Astrocyte (in vitro differentiated cells and primary cell): ENCODE data around the gene APBB2. TPM values are rescaled to one million over a fixed set of nuclear protein-coding genes. Genes with fewer than 3 reads are reported as not detected.

Experiments used
- DNase-seq: peaks from one replicate; pipeline ENCODE4 v3.0.0-alpha.2; 2010; ENCODE audit warnings: low read depth
- FAIRE-seq: peaks from 2 replicates; lab custom pipeline; 2011; peaks lifted over from hg19 to GRCh38; lab: Jason Lieb, UNC
- H2AFZ ChIP-seq: 2 replicates; pipeline ENCODE4 v1.6.0; 2012; ENCODE audit warnings: low read depth, low read length, inconsistent platforms
- H3K27ac ChIP-seq: 2 replicates; pipeline ENCODE4 v1.5.1; 2011; ENCODE audit warnings: low read depth, low read length, inconsistent platforms
- H3K27me3 ChIP-seq: 2 replicates; pipeline ENCODE4 v1.6.0; 2011; ENCODE audit warnings: low read length, inconsistent platforms; ENCODE audit not compliant: insufficient read depth
- H3K36me3 ChIP-seq: 2 replicates; pipeline ENCODE4 v1.5.1; 2011; ENCODE audit warnings: low read length, inconsistent platforms; ENCODE audit not compliant: insufficient read depth
- H3K4me1 ChIP-seq: 2 replicates; pipeline ENCODE4 v1.5.1; 2011; ENCODE audit warnings: low read length, inconsistent platforms; ENCODE audit not compliant: insufficient read depth
- H3K4me2 ChIP-seq: 2 replicates; pipeline ENCODE4 v1.6.0; 2012; ENCODE audit warnings: low read length, inconsistent platforms
- H3K4me3 ChIP-seq: 2 replicates; pipeline ENCODE4 v1.5.1; 2011; ENCODE audit warnings: low read depth, mild to moderate bottlenecking, low read length, inconsistent platforms; ENCODE audit not compliant: insufficient read depth
- H3K79me2 ChIP-seq: 2 replicates; pipeline ENCODE4 v1.6.0; 2012; ENCODE audit warnings: mild to moderate bottlenecking, low read length, inconsistent platforms; ENCODE audit not compliant: insufficient read depth
- H3K9ac ChIP-seq: 2 replicates; pipeline ENCODE4 v1.6.0; 2012; ENCODE audit warnings: mild to moderate bottlenecking, low read length, inconsistent platforms
- H3K9me3 ChIP-seq: 2 replicates; pipeline ENCODE4 v1.5.1; 2012; ENCODE audit warnings: low read depth, mild to moderate bottlenecking, low read length, inconsistent platforms; ENCODE audit not compliant: insufficient read depth
- H4K20me1 ChIP-seq: 2 replicates; pipeline ENCODE4 v1.6.0; 2012; ENCODE audit warnings: low read length, inconsistent platforms; ENCODE audit not compliant: insufficient read depth
- H3K27ac Mint-ChIP-seq: one replicate; pipeline ENCODE4 v1.8.0; 2021; ENCODE audit warnings: mild to moderate bottlenecking, mixed read lengths; ENCODE audit not compliant: unreplicated experiment
- H3K27me3 Mint-ChIP-seq: one replicate; pipeline ENCODE4 v1.8.0; 2021; ENCODE audit warnings: low read depth, mixed read lengths; ENCODE audit not compliant: unreplicated experiment
- H3K36me3 Mint-ChIP-seq: one replicate; pipeline ENCODE4 v1.8.0; 2021; ENCODE audit warnings: low read depth, mixed read lengths; ENCODE audit not compliant: unreplicated experiment
- H3K4me1 Mint-ChIP-seq: one replicate; pipeline ENCODE4 v1.8.0; 2021; ENCODE audit warnings: low read depth, mixed read lengths; ENCODE audit not compliant: unreplicated experiment
- H3K4me3 Mint-ChIP-seq: one replicate; pipeline ENCODE4 v1.8.0; 2021; ENCODE audit warnings: mild to moderate bottlenecking, moderate library complexity, mixed read lengths; ENCODE audit not compliant: unreplicated experiment
- H3K9me3 Mint-ChIP-seq: one replicate; pipeline ENCODE4 v1.8.0; 2021; ENCODE audit warnings: mild to moderate bottlenecking, mixed read lengths; ENCODE audit not compliant: unreplicated experiment
- CTCF ChIP-seq: IDR thresholded peaks from 2 replicates; pipeline ENCODE4 v1.5.1; 2011; ENCODE audit warnings: low read depth, mild to moderate bottlenecking, inconsistent platforms, low read length, moderate library complexity; ENCODE audit not compliant: insufficient read depth
- EZH2 ChIP-seq: IDR thresholded peaks from 2 replicates; pipeline ENCODE4 v1.6.1; 2012; ENCODE audit warnings: mild to moderate bottlenecking, low read length, inconsistent platforms; ENCODE audit not compliant: insufficient read depth
- total RNA-seq: library from RNA; stranded (reverse); gene quantifications from 2 replicates; pipeline ENCODE4 v1.2.1, GENCODE V29; 2021

APBB2 gene
- total RNA-seq, 1 donor from 2014 or later, result 173 TPM

GRCh38 chr4:41189666-41190065 is 24.7 kb downstream of the APBB2 start:
- Histone ChIP-seq H3K4me3 (no peak overlapping the region), H3K27ac (no peak overlapping the region), H3K27me3 (no peaks in the 10 kb centered on the region), H3K4me2 (no peak overlapping the region), H3K79me2 (peaks cover 100% of the 10 kb centered on the region), H3K36me3 (no peaks in the 10 kb centered on the region), H3K4me1 (peaks cover 9% of the 10 kb centered on the region), H2AFZ (no peak overlapping the region), H4K20me1 (peaks cover 84% of the 10 kb centered on the region), H3K9ac (no peak overlapping the region), H3K9me3 (no peaks in the 10 kb centered on the region)
- Mint-ChIP-seq H3K27ac (peak overlapping the region; percentile 83), H3K4me1 (peaks cover 81% of the 10 kb centered on the region), H3K36me3 (peaks cover 13% of the 10 kb centered on the region), H3K9me3 (no peaks in the 10 kb centered on the region), H3K4me3 (peak overlapping the region; percentile 57), H3K27me3 (no peaks in the 10 kb centered on the region)
- no peak for DNase-seq
- TF ChIP-seq CTCF (no peak), EZH2 (no peak)
- FAIRE-seq, result no peak

- H3K27me3 ChIP-seq, result no peaks in the 10 kb centered on the region
- no peak overlapping the region for H3K27ac Mint-ChIP-seq
- H3K4me1 Mint-ChIP-seq, result peaks cover 86% of the 10 kb centered on the region
- peaks cover 100% of the 10 kb centered on the region for H3K79me2 ChIP-seq
- no peak overlapping the region for H3K4me2 ChIP-seq
- H3K9me3 ChIP-seq, result no peaks in the 10 kb centered on the region
- no peak for DNase-seq
- H3K9ac ChIP-seq, result no peak overlapping the region
- no peak for FAIRE-seq
- no peak overlapping the region for H3K4me3 ChIP-seq
- H3K4me3 Mint-ChIP-seq, result peak overlapping the region; percentile 34
- TF ChIP-seq EZH2, result no peak
- TF ChIP-seq CTCF, result no peak
- H3K27ac ChIP-seq, result no peak overlapping the region
- peaks cover 90% of the 10 kb centered on the region for H4K20me1 ChIP-seq
- peaks cover 15% of the 10 kb centered on the region for H3K36me3 Mint-ChIP-seq
- no peak overlapping the region for H2AFZ ChIP-seq
- no peaks in the 10 kb centered on the region for H3K27me3 Mint-ChIP-seq
- H3K9me3 Mint-ChIP-seq, result peaks cover 2% of the 10 kb centered on the region
- H3K36me3 ChIP-seq, result no peaks in the 10 kb centered on the region
- peaks cover 9% of the 10 kb centered on the region for H3K4me1 ChIP-seq
Measured at GRCh38 chr4:41189076-41189475, 25.3 kb downstream of the APBB2 start.
